HEK293T (cell line): ENCODE measurements around the gene GRHL1.

Source experiments
- ARNT ChIP-seq: fragments of 450-650 bp; IDR thresholded peaks from 2 replicates; pipeline ENCODE4 v1.6.1; 2017; ENCODE audit warnings: mild to moderate bottlenecking
- FOXA1 ChIP-seq: fragments of 450-650 bp; IDR thresholded peaks from 2 replicates; pipeline ENCODE4 v1.6.1; 2016; ENCODE audit warnings: mild to moderate bottlenecking
- FOXM1 ChIP-seq: fragments of 450-650 bp; IDR thresholded peaks from 2 replicates; pipeline ENCODE4 v1.6.1; 2017; ENCODE audit warnings: mild to moderate bottlenecking, borderline replicate concordance
- SP1 ChIP-seq: fragments of 450-650 bp; IDR thresholded peaks from 2 replicates; pipeline ENCODE4 v1.6.1; 2017
- ZNF384 ChIP-seq: fragments of 450-650 bp; IDR thresholded peaks from 2 replicates; pipeline ENCODE4 v1.6.1; 2016

- TF ChIP-seq SP1 (no peak), FOXM1 (no peak), ZNF384 (no peak), FOXA1 (no peak), ARNT (no peak)
Observed at GRCh38 chr2:9971890-9972289, 20.4 kb downstream of the GRHL1 start.
